ENCODE data around the gene CHST8.

Gene CHST8

DNA sequence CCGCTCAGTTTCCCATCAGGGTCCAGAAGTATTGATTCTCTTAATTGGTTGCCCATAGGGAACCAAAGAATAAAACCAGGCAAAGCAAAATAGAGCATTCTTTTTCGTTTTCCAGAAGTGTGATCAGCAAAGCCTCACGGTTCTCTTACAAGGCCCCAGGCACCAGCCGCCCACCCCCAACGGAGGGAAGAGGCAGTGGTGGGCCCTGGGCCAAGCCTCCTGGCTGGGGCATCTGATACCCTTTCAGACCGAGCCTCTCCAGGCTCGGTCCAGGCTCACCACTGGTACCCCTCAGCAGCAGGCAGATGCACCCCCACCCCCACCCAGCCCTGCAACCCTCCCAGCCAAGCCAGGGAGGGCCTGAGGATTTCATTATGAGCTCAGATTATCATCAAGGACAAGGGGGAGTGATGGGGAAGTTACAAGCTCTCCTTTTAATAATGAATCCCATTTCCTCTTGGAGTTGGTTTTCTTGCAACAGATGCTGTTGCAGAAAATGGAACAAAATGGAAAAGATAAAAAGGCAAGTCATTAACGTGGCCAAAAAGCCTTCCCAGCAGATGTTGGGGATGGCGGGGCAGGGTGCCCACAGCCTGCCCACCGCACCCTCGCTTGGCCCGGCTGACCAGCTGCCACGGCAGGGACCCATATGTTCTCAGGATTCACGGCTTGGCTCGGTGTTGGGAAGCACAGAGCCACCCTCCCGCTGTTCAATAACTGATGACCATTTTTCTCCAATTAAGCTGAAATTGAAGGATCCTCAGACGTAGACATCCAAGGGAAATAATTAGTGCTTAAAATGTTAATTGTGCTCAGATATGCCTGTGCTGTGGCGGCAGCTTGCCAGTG, 129.1 kb downstream of the CHST8 start:
- Mint-ChIP-seq H3K4me3 (no peak overlapping the region), H3K36me3 (ENCODE audit: insufficient read depth) (no peaks in the 10 kb centered on the region), H3K27me3 (peaks cover 36 to 61% of the 10 kb centered on the region in 2 donors), H3K4me1 (ENCODE audit: low read depth in 2 of 2) (no peaks in the 10 kb centered on the region), H3K9me3 (no peaks in the 10 kb centered on the region), H3K27ac (no peak overlapping the region)
- ATAC-seq (replicated peaks), result no peak
- no peak for DNase-seq

DNA sequence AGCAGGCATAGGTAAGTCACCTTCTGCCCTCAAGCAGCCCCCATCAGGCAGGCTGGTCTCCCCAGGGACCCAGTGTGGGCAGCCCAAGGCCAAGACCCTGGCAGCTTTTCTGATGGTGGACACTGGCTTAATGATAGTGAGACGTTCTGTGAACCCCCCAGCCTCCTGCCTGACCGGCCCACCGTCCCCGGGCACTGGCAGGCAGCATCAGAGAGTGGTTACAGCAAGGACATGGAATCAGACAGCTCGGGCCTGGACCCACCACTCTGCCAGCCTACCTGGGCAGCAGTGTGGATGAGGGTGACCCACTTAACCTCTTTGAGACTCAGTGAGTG, 129.7 kb downstream of the CHST8 start:
- H3K4me3 Mint-ChIP-seq, result no peak overlapping the region
- ATAC-seq (replicated peaks), result no peak

GRCh38 chr19:33752018-33752800, 130.5 kb downstream of the CHST8 start:
- Mint-ChIP-seq H3K9me3 (no peaks in the 10 kb centered on the region), H3K36me3 (ENCODE audit: insufficient read depth) (no peaks in the 10 kb centered on the region), H3K4me3 (no peak overlapping the region), H3K27me3 (peaks cover 30 to 58% of the 10 kb centered on the region in 2 donors), H3K27ac (no peak overlapping the region), H3K4me1 (ENCODE audit: low read depth in 2 of 2) (no peaks in the 10 kb centered on the region)
- ATAC-seq (replicated peaks) (no peak), DNase-seq (no peak)

More for the DNA sequence above, 129.7 kb downstream of the CHST8 start:
- H3K36me3 Mint-ChIP-seq (ENCODE audit: insufficient read depth), result no peaks in the 10 kb centered on the region
- H3K27ac Mint-ChIP-seq, result no peak overlapping the region
- peaks cover 35 to 61% of the 10 kb centered on the region in 2 donors for H3K27me3 Mint-ChIP-seq
- H3K9me3 Mint-ChIP-seq, result no peaks in the 10 kb centered on the region
- H3K4me1 Mint-ChIP-seq (ENCODE audit: low read depth in 2 of 2), result no peaks in the 10 kb centered on the region
- DNase-seq, result no peak

DNA sequence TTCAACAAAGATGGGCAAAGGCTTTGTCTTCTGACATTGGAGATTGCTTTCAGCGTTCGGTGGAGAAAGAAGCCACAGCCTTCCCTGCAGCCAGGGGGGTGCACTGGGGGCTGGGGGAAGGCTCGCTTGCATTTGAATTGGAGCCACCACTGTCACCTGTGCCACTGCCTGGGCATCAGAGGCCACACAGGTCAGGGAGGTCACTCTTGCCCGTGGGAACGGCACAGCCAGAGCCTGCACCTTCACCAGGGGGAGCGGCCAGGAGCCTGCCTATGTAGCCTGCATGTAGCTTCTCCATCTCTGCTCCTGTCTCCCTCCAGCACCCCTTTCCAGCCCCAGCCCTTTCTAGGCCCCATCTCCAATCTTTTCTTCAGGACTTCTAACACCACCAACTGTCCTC, 131.2 kb downstream of the CHST8 start:
- no peak for DNase-seq
- no peaks in the 10 kb centered on the region for H3K36me3 Mint-ChIP-seq (ENCODE audit: insufficient read depth)
- no peak for ATAC-seq (replicated peaks)
- no peaks in the 10 kb centered on the region for H3K4me1 Mint-ChIP-seq (ENCODE audit: low read depth in 2 of 2)
- peaks cover 23 to 51% of the 10 kb centered on the region in 2 donors for H3K27me3 Mint-ChIP-seq
- H3K27ac Mint-ChIP-seq, result no peak overlapping the region
- H3K4me3 Mint-ChIP-seq, result no peak overlapping the region
- H3K9me3 Mint-ChIP-seq, result no peaks in the 10 kb centered on the region

GRCh38 chr19:33754361-33754760, 132.6 kb downstream of the CHST8 start:
- H3K27ac Mint-ChIP-seq, result no peak overlapping the region
- DNase-seq (no peak), ATAC-seq (replicated peaks) (no peak)

DNA sequence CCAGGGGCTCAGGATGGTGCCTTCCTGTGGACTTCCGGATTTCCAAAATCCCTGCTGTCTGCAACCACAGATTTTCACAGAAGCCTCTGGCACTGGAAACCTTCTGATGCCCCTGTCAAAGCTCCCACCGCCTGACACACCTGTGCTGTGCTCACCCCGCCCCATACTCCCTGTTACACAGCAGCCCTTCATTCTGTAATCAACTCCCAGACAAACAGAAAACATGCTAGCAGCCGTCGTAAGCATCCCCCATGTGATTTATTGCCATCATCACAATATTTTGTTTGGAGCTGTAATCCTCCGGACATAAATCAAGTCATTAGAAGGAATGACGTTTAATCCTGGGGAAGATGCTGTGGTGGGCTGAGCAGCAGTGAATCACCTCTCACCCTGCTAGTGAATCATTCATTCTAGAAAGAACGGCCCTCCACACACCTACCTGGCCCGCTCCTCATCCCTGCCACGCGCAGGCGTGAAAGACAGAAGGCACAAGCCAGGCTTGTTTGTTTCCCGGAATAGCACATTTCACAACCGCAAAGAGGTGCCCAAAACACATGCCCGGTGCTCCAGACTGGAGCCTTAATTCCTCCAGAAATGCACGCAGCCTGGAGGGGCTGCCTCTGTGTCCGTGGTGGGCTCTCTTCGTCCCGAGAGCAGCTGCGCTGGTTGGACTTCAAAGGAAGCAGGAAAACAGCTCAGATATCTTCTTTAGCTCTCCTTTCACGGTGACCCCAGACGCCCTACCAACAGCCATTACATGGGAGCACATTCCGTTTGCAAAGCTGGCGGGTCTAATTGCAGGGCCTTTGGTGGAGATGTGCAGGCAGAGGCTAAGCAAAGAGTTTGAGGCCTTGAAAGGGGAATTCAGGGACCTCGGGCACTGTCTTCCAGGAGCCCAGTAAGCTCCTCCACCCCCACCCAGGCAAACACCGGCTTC, 133.6 kb downstream of the CHST8 start:
- Mint-ChIP-seq H3K27ac (no peak overlapping the region), H3K9me3 (no peaks in the 10 kb centered on the region), H3K27me3 (peaks cover 13 to 50% of the 10 kb centered on the region in 2 donors), H3K4me1 (ENCODE audit: low read depth in 2 of 2) (no peaks in the 10 kb centered on the region), H3K4me3 (no peak overlapping the region), H3K36me3 (ENCODE audit: insufficient read depth) (no peaks in the 10 kb centered on the region)
- ATAC-seq (replicated peaks) (no peak), DNase-seq (no peak)

More at GRCh38 chr19:33754361-33754760, 132.6 kb downstream of the CHST8 start:
- no peak overlapping the region for H3K4me3 Mint-ChIP-seq
- H3K4me1 Mint-ChIP-seq (ENCODE audit: low read depth in 2 of 2), result no peaks in the 10 kb centered on the region
- H3K9me3 Mint-ChIP-seq, result no peaks in the 10 kb centered on the region
- H3K27me3 Mint-ChIP-seq, result peaks cover 13 to 50% of the 10 kb centered on the region in 2 donors
- no peaks in the 10 kb centered on the region for H3K36me3 Mint-ChIP-seq (ENCODE audit: insufficient read depth)

DNA sequence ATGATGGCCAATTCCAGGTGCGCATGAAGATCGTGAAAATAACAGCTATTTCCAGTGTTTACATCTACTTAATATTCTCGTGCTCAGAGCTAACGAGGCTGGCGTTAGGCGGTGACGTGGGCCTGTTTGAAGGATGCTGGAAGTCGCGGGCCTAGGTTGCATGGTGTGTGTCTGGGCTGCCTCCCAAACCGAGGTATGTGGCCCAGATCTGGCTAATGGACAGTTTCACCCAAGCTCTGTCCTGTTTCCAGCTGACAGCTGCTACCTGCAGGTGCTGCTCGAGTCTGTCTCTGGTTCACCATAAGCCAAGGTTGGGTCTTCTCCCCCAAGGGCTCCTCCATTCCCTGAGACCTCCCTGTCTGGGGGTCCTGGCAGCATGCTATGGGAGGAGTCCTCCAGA, 134.4 kb downstream of the CHST8 start:
- Mint-ChIP-seq H3K36me3 (ENCODE audit: insufficient read depth) (no peaks in the 10 kb centered on the region), H3K27me3 (peaks cover 13 to 54% of the 10 kb centered on the region in 2 donors), H3K4me3 (no peak overlapping the region), H3K9me3 (no peaks in the 10 kb centered on the region), H3K4me1 (ENCODE audit: low read depth in 2 of 2) (no peaks in the 10 kb centered on the region), H3K27ac (no peak overlapping the region)
- DNase-seq (no peak), ATAC-seq (replicated peaks) (no peak)

- Mint-ChIP-seq H3K4me3 (no peak overlapping the region), H3K9me3 (no peaks in the 10 kb centered on the region), H3K27me3 (peaks cover 13 to 76% of the 10 kb centered on the region in 2 donors), H3K27ac (no peak overlapping the region), H3K4me1 (ENCODE audit: low read depth in 2 of 2) (no peaks in the 10 kb centered on the region), H3K36me3 (ENCODE audit: insufficient read depth) (peaks cover 3% of the 10 kb centered on the region)
- DNase-seq (no peak), ATAC-seq (replicated peaks) (no peak)
Measured at GRCh38 chr19:33758541-33759013, 136.8 kb downstream of the CHST8 start.

DNA sequence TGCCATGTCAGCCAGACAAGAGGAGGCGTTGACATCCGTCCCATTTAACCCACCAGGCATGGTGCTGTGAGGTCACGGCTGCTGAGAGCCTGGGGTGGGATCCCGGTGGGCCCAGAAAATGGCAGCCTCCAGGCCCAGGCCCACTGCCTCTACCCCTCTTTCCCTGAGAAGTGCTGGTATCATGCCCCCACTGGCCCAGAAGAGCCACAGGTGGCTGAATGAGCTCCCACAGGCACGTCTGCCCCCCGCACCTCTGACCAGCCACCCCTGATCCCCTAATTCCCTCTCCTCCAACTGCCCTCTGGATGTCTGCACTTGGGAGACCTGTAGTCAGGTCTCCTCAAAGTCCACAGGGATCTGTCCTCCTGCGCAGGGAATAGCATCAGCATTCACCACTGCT, 137.6 kb downstream of the CHST8 start:
- no peaks in the 10 kb centered on the region for H3K9me3 Mint-ChIP-seq
- H3K36me3 Mint-ChIP-seq (ENCODE audit: insufficient read depth), result peaks cover 3% of the 10 kb centered on the region
- H3K27me3 Mint-ChIP-seq, result peaks cover 13 to 70% of the 10 kb centered on the region in 2 donors
- DNase-seq, result no peak
- H3K4me1 Mint-ChIP-seq (ENCODE audit: low read depth in 2 of 2), result no peaks in the 10 kb centered on the region
- no peak overlapping the region for H3K4me3 Mint-ChIP-seq
- H3K27ac Mint-ChIP-seq, result no peak overlapping the region
- no peak for ATAC-seq (replicated peaks)

GRCh38 chr19:33763633-33764371, 142.0 kb downstream of the CHST8 start:
- ATAC-seq (replicated peaks) (no peak), DNase-seq (no peak)
- Mint-ChIP-seq H3K9me3 (no peaks in the 10 kb centered on the region), H3K27ac (no peak overlapping the region), H3K27me3 (peaks cover 15 to 79% of the 10 kb centered on the region in 2 donors), H3K4me3 (no peak overlapping the region), H3K4me1 (ENCODE audit: low read depth in 2 of 2) (no peaks in the 10 kb centered on the region), H3K36me3 (ENCODE audit: insufficient read depth) (peaks cover 3% of the 10 kb centered on the region)

- H3K4me1 Mint-ChIP-seq (ENCODE audit: low read depth in 2 of 2), result no peaks in the 10 kb centered on the region
- peaks cover 3% of the 10 kb centered on the region for H3K36me3 Mint-ChIP-seq (ENCODE audit: insufficient read depth)
- H3K4me3 Mint-ChIP-seq, result no peak overlapping the region
- no peak overlapping the region for H3K27ac Mint-ChIP-seq
- DNase-seq, result no peak
- peaks cover 23 to 84% of the 10 kb centered on the region in 2 donors for H3K27me3 Mint-ChIP-seq
- H3K9me3 Mint-ChIP-seq, result no peaks in the 10 kb centered on the region
- ATAC-seq (replicated peaks), result no peak
Measured at GRCh38 chr19:33766623-33767022, 144.9 kb downstream of the CHST8 start.

GRCh38 chr19:33767898-33768413, 146.2 kb downstream of the CHST8 start:
- Mint-ChIP-seq H3K9me3 (no peaks in the 10 kb centered on the region), H3K4me1 (ENCODE audit: low read depth in 2 of 2) (no peaks in the 10 kb centered on the region), H3K27ac (no peak overlapping the region), H3K36me3 (ENCODE audit: insufficient read depth) (peaks cover 3% of the 10 kb centered on the region), H3K27me3 (peaks cover 23 to 72% of the 10 kb centered on the region in 2 donors), H3K4me3 (no peak overlapping the region)
- no peak for ATAC-seq (replicated peaks)
- no peak for DNase-seq
